ENCODE data around the gene AGAP2.
"Not testable (repeated sequence)": the region's sequence is repeated elsewhere in the genome, so short reads cannot be mapped to it uniquely, and the experiment has no call there.

Gene AGAP2

DNA sequence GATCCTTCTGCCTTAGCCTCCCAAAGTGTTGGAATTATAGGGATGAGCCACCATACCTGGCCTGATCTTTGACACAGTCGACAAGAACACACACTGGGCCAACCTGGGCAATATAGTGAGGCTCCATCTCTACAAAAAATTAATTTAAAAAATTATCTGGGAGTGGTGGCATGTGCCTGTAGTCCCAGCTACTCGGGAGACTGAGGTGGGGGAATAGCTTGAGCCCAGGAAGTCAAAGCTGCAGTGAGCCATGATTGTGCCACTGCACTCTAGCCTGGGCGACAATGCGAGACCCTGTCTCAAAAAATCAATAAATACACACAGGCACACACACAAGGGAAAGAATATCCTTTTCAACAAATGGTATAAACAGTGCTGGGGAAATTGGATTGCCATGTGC, 50.7 kb downstream of the AGAP2 start:
- TF ChIP-seq, protein P1, sequence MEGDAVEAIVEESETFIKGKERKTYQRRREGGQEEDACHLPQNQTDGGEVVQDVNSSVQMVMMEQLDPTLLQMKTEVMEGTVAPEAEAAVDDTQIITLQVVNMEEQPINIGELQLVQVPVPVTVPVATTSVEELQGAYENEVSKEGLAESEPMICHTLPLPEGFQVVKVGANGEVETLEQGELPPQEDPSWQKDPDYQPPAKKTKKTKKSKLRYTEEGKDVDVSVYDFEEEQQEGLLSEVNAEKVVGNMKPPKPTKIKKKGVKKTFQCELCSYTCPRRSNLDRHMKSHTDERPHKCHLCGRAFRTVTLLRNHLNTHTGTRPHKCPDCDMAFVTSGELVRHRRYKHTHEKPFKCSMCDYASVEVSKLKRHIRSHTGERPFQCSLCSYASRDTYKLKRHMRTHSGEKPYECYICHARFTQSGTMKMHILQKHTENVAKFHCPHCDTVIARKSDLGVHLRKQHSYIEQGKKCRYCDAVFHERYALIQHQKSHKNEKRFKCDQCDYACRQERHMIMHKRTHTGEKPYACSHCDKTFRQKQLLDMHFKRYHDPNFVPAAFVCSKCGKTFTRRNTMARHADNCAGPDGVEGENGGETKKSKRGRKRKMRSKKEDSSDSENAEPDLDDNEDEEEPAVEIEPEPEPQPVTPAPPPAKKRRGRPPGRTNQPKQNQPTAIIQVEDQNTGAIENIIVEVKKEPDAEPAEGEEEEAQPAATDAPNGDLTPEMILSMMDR (conservative IDR thresholded peaks at IDR 0.05; ENCODE audit: low read depth, low read length) = no peak
- no peak overlapping the region for H3K4me3 ChIP-seq (ENCODE audit: low read length)
- DNase-seq (ENCODE audit: low read depth) = no peak

DNA sequence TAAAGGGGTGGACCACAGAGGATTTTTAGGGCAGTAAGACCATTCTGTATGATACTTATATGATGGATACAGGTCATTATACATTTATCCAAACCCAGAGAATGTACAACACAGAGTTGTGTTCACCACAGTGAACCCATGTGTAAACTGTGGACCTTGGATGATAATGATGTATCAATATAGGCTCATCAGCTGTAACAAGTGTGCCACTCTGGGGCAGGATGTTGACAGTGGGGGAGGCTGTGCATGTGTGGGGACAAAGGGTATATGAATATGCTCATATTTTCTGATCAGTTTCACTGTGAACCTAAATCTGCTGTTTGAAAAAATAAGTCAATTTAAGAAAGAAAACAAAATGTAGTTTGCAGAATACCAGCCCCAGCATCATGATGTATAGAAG, 58.8 kb downstream of the AGAP2 start:
- H3K4me3 ChIP-seq (ENCODE audit: low read length) = no peak overlapping the region
- no peak for DNase-seq (ENCODE audit: low read depth)
- TF ChIP-seq, protein P1 (conservative IDR thresholded peaks at IDR 0.05; ENCODE audit: low read depth, low read length) = no peak

DNA sequence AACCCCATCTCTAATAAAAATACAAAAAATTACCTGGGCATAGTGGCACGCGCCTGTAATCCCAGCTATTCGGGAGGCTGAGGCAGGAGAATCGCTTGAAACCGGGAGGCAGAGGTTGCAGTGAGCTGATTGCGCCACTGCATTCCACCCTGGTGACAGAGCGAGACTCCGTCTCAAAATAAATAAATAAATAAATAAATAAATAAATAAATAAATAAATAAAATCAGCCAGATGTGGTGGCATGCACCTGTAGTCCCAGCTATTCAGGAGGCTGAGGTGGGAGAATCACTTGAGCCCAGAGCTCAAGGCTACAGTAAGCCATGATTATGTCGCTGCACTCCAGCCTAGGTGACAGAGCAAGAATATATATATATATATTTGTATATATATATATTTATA, 60.6 kb downstream of the AGAP2 start:
- H3K4me3 ChIP-seq (ENCODE audit: low read length); DNase-seq (ENCODE audit: low read depth): not testable (repeated sequence)

DNA sequence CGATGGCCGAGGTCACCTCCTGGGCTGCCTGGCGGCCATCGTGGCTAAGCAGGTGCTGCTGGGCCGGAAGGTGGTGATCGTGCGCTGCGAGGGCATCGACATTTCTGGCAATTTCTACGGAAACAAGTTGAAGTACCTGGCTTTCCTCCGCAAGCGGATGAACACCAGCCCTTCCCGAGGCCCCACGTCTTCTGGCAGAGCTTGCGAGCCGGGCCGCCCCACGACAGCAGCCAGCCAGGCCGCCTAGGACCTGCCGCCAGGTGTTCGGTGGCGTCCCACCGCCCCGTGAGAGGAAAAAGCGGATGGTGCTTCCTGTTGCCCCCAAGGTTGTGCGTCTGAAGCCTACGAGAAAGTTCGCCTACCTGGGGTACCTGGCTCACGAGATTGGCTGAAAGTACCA, 63.9 kb downstream of the AGAP2 start:
- no peak for DNase-seq (ENCODE audit: low read depth)
- TF ChIP-seq, protein P1 (conservative IDR thresholded peaks at IDR 0.05; ENCODE audit: low read depth, low read length) = no peak
- H3K4me3 ChIP-seq (ENCODE audit: low read length) = no peak overlapping the region
